Measurements from ENCODE around the gene SH2D2A.

GRCh38 chr1:156776942-156777341 is 39.7 kb downstream of the SH2D2A start:
- TF ChIP-seq CTCF (conservative IDR thresholded peaks at IDR 0.05; ENCODE audit: low read length), result no peak
- no peak for TF ChIP-seq EZH2phosphoT487 (IDR thresholded peaks at IDR 0.05; ENCODE audit: borderline replicate concordance, low read depth, low read length)
